NOMO-1 treated with DMSO at 0.1 percent for 48 hours (cell line): ENCODE measurements around the gene USH2A.

Source experiments
- DNase-seq: peaks from one replicate; lab custom pipeline; 2025; ENCODE audit not compliant: unreplicated experiment; lab: John Stamatoyannopoulos, UW

The USH2A gene

DNA sequence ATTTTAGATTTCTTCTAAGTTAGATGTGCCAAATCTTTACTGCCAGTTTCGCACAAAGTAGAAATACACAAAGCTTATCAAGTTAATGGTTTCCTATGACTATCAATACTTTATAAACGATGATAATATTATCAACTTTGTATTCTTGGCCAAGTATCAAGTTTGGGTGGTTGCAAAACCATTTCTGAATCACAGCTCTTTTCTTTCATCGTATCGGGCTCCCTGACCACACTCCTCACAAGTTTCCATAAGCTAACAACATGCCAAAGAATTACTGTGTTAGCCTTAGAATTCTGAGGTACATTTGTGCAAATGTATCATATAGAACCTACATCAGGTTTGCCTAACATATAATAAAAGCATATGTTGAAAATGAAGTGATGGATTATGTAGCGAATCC, 545.1 kb downstream of the USH2A start:
- DNase-seq = no peak

DNA sequence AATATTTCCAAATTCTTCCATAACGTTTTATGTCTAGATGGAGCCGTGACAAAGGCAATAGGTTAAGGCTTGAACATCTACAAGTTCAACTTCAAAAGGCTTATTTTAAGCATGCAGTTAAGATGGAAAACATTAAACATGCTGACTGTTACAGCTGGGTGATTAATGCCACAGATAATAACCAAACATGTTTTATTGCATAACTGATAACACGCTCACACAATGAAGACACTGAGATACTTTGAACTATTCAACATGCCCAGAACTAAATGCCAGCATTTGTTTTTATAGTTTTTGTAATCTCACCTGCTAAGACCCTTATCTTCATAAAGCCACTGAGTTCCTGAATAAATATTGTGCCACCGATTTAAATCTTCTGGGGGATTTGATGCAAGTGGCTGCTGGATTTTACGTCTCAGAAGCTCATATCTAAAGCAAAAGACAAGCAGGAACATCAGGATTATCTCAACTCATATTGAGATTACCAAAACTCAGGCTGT, 545.7 kb downstream of the USH2A start:
- no peak for DNase-seq

DNA sequence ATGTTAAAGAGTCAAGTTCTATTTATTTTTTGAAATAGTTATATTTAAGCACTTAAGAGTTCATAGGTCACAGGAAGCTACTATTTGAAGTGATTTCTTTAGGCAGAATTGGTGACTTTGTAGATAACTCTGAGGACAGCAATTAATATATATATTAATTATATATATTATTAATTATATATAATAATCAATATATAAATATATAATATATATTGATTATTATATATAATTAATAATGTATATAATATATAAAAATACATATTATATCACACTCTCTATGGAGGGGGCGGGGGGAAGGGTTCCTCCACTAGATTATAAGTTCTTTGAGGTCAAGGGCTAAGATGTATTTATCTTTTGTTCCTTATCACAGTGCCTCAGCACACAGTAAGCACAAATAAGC, 547.5 kb downstream of the USH2A start:
- DNase-seq = no peak

DNA sequence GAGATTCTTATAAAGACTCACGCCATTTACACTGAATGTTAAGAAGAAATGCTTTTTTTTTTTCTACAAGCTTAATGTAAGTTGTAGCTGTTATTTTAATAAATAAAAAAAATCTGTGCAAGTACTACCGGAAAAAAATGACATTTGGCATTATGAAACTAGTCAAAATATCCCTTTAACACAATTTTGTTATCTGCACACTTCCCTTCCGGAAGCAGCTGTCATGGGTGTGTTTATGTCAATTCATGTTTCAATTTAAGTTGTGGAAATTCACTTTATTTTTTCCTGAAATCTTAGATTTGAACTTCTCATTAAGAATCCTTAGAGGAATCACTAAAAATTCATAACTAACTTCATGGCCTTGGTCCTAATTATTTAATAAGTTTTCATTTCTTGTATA, 548.0 kb downstream of the USH2A start:
- DNase-seq = no peak

DNA sequence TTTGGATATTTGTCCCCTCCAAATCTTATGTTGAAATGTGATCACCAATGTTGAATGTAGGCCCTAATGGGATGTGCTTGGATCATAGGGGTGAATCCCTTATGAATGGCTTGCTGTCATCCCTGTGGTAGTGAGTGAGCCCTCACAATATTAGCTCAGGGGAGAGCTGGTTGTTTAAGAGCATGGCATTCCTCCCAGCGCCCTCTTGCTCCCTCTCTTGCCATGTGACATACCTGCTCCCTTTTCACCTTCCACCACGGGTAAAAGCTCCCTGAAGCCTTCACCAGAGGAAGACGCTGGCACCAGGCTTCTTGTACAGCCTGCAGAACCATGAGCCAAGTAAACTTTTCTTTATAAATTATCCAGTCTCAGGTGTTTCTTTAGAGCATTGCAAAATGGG, 550.6 kb downstream of the USH2A start:
- DNase-seq = no peak

DNA sequence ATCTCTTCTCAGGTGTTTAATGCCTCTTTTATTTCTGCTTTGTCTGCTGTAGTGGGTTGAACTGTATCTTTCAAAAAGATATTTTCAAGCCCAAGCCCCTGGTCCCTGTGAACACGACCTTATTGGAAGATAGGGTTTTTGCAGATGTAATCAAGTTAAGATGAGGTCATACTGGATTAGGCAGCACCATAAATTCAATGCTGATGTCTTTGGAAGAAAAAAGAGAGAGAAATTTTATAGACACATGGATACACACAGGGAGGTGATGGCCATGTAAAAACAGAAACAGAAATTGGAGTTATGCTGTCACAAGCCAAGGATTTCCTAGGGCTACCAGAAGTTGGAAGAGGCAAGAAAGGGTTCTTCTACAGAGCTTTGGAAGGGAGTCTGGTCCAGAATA, 554.7 kb downstream of the USH2A start:
- DNase-seq = no peak

DNA sequence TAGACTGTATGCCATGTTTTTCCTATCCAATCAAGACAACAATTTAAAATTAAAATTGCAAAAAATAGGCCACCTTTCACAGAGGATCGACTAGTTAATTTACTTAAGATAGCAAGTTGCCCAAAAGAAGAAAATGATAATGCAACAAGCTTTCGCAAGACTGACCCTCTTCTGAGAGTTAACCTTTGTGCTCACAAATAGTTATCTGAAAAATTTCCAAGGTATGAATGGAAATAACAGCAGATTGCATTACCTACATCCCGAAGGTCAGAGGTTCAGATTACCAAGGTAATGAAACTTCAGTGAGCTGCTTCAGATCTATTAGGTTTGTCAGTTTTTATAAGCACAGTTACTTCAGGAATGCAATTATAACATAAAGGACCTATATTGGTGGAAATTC, 558.2 kb downstream of the USH2A start:
- DNase-seq = no peak

DNA sequence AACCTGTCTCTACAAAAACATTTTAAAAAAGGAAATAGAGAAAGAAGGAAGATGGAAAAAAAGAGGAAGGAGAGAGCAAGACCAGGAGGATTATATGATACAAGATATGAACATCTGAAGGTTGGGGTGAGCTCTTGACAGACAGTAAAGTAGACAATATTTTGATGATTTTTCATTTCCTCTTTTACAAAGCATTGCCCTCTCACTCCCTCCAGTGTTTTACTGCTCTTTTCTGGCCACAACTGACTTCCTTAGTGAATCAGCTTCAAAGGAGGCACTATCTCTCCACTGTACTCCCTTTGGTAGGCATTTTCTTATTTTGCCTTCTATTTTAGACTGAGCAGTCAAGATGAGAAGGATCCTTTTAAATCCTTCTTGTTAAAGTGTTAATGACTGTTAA, 559.5 kb downstream of the USH2A start:
- peak; percentile 81 for DNase-seq

DNA sequence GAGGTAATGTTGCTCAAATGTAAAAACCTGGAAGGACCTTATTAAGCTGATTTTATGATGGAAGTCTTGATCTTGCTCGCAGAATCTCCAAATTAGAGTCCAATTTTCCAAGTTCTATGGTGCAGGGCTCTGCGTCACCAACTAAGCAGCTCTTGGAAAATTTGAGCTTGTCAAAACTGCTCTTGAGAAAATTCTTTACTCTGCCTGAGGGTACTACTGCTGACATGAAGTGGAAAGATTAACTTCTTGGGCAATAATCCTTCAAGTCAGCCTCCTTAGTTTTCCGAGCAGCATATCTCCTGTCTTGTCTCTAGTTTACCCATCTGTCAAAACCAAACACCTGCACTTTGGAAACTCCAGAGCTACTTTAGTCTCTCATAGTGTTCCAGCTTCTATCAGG, 562.4 kb downstream of the USH2A start:
- DNase-seq = no peak

DNA sequence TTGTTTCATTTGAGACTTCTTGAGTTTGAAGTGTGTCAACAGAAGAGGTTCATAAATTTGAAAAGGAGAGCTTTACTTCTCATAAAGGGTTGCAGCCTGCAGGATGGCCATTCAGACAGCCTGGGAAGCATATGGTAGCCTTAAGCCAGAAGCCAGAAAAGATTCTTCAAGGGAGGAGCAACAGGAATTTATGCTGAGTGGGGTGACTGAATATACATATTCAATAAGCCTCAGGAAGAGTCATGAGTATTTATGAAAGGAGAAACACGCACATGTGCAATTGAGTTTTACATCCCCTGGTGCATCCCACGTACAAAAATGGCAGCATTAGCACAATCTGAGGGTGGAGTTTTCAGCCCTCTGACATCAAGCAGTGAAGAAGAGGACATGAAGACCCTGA, 565.9 kb downstream of the USH2A start:
- DNase-seq = no peak

DNA sequence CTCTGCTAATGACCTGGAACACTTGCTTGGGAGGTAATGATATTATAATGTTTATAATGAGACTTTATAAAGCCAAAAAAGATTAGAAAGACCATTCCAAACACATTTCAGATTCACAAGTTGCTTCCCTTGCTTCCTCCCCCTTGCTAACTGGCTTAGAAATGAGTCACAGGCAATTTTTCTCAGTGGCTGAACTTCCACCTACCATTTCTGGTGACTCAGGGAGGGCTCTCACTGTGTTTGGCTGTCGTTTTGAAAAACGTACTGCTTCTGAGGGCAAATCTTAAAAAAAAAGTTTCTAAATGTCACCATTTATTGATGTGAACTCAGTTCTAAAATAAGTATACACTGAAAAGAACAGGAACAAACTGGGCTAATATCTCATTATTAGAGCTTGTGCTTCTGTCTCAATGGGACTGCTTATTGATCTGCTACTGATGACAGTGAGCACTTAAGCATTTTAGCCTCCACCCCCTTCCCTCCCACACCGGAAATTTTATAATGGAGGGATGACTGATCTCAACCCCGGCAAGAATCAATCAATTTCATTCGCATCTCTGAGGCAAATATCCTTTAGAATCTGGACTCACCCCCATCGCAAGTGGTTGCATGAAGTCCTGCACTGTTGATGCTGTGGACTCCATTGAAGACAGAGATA, 577.9 kb downstream of the USH2A start:
- DNase-seq = peak; percentile 37

DNA sequence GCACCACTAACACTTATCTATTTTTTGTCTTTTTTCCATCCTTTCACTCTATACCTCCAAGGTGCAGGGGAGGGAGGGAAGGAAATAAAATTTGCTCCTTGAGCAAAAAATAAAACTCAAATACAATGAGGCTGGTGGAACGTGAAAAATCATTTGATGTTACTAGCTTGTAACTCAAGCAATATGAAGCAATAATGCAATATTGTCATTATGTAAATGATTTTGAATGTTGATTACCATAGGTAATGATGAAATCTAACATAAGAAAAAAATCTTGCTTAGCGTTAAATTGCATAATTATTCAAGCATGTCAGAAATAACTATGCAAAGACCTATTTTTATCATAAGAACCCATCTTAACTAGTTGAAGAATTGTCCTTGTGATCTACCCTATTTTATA, 578.5 kb downstream of the USH2A start:
- DNase-seq = no peak

DNA sequence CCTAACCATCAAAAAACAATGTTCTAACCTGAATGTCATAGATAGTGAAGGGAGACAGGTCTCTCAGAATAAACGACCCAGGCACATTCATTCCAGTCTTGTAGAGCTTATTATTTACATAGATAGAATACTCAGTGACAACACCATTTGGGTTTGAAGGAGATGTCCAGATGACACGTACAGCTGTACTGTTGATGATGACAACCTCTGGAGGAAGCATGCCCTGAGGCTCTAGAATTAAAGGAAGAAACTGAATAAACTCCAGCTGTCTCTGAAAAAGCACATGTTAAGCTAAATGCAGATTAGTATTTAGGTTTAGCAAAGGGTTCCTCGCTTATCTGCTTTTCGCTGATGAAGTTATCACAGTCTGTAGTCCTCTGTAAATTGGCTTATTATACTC, 579.0 kb downstream of the USH2A start:
- DNase-seq = no peak

DNA sequence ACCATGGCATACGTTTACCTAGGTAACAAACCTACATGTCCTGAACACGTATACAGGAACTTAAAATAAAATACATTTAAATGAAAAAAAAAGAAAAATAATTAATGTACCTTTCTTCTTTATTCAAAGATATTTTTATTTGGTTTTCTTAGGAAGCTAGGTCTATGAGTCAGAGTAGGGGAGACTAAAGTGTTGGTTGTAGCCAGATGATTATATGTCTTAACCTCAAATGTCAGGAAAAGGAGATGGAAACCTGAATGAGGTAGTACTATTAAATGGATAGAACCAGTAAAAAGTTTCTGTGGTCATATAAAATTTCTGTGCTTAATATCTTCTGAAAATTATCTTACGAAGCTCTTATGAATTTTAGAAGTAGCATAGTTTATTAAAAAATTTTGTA, 580.3 kb downstream of the USH2A start:
- DNase-seq = no peak

DNA sequence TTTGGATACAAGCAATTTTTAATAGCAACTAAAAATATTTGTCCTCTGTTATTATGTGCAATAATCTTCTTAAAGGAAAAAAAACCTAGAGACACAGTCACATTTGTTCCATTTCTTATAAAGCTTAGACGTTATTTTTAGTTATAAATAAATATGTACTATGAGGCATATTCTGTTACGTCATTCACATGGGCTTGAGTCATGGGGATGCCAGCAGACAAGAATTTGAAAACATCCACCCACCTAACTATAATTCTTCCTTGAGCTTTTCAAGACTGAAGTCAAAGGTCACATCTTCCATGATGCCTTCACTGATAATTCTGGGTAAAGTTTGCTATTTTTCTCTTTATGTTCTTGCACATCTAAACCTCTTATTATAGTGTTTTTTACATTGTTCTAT, 587.3 kb downstream of the USH2A start:
- no peak for DNase-seq

DNA sequence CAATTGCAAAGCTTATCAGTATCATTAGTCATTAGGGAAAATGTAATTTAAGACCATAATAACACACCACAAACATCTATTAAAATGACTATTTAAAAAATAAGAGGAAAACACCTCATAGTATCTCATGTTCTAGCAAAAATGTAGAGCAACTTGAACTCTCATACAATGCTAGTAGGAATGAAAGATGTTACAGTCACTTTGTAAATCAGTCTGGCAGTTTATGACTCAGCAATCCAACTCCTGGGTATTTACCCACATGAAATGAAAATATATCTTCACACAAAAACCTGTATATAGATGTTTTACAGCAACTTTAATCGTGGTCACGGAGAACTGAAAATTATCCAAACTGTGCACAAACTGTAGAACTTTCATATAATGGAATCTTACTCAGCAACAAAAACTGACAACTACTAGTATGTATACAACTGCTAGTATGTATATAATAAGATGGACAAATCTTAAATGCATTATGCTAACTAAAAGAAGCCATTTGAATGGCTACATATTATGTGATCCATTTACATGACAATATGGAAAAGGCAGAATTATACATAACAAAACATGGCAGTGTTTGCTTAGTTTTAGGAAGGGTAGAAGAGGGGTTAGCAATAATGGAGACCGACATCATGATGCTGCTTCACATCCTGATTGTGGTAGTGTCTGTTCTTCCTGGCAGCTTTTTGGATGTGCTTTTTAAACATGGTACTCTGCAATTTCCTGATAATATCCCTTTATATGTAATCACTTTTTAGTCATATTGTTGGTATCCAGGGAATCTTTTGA, 589.1 kb downstream of the USH2A start:
- no peak for DNase-seq

DNA sequence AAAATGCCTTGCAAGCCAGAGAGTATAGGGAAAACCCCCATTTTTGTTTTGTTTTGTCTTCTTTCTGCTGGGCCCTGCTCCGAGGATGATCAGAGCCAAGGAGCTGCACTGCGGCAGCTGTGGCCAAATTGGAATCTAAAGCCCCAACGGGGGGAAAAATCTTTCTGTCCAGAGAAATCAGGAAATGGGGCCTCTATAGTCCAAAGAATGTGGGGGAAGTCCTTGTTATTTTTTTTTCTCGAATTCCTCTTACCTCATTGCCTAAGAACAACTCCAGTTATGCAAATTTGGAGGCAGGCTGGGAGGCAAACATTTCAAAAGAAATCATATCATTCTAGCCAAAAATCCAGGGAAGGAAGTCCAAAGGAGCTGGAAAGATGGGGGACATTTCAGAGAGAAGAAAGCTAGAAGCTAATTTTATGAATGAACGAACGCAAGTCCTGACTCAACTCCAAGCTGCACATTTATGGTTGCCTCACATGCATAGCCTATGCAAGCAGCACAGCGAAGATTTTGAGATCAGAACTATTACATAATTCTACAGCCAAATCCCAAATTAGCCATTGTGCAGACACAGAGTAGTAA, 592.9 kb downstream of the USH2A start:
- no peak for DNase-seq

DNA sequence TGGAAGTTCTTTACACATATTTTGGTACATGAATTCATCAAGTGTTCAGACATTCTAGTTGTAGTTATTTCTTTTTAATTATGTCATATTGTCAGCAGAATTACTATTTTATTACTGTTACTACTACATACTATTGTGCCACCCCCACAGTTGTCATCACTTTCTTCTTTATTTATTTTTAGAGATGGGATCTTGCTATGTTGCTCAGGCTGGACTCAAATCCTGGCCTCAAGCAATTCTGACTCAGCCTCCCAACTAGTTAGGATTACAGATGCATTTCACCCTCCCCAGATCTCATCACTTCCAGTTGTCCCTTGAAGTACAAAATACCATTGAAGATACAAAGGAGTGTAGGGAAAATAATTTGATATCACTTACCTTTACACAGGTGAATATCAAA, 598.2 kb downstream of the USH2A start:
- no peak for DNase-seq

DNA sequence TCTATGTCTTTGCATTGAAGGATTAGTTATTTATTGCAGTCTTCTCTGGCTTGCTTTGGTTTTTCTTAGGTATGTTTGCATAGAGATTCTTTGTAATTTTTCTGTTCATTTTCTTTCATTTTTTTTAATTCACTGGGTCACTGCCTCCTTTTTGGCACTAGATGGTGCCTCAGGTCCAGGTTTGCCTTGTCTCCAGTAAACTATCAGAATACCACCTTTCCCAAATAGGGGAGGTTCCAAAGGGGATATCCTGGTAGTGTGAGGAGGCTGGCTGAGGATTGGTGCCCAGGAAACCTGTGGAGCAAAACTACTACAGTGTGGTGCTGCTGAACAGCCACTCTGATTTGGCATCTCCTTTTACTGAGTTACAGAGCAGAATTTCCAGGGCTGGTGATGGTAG, 599.0 kb downstream of the USH2A start:
- no peak for DNase-seq

DNA sequence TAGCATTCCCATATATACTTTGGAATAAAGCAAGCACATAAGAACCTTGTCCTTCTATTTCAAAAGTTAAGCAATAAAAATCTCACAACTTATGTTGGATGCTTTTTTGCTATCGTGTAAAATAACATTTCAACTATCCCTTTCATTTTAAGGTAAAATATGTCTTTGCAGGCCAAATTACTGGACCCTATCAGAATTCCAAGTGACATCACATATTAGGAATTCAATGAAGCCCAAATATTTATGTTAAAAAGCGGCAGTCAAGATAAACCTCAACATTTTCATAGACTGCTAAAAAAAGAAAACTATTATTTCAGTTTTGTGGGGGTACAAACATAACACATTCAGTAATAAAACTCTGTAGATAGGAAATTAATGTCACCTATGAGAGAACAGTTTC, 604.1 kb downstream of the USH2A start:
- DNase-seq = no peak

DNA sequence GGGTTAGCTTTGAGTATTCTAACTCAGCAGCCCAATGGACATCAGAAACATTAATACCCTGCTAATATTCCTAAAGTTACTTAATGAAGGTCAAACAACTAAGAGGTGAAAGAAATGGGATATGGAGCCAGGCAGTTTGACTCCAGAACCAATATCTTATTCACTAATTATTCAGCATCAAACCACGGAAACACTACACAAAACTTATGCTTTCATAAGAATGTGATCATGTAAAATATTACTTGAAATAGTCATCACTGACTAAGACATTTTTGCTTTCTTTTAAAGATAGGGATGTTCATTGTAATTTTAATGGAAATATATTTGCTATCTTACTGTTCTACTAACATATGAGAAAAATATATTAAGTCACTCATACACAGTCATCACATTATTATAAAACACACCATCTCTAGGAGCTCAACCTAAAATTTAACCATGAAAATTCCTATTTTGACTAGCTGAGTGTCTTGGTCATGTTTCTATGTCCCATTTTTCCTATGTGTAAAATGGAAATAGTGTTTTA, 615.3 kb downstream of the USH2A start:
- no peak for DNase-seq

DNA sequence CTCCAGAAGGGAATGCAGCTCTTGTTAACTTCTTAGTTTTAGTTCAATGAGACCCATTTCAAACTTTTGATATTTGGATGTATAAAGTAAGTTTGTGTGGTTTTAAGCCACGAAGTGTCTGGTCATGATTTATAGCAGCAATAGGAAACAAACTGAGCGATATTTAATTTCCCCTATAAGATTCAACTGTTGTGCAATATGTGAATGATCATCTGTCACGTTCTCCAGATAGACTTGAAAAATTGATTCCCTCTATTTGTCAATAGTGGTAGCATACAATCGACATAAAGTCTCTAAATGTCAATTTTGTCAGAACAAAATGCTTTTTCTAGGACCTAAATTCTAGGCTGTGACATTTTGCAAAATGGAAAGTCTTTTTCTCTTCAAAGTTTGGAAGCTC, 616.0 kb downstream of the USH2A start:
- no peak for DNase-seq
